ENCODE results near the gene ADTRP. TPM values are rescaled to one million over a fixed set of nuclear protein-coding genes. Genes with fewer than 3 reads are reported as not detected.

Gene ADTRP, protein sequence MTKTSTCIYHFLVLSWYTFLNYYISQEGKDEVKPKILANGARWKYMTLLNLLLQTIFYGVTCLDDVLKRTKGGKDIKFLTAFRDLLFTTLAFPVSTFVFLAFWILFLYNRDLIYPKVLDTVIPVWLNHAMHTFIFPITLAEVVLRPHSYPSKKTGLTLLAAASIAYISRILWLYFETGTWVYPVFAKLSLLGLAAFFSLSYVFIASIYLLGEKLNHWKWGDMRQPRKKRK
- 10 to 100 TPM; 24.1 to 26.1 TPM for total RNA-seq

GRCh38 chr6:11778648-11779328 is at the start of gene ADTRP:
TSS of gene ADTRP (minus strand) at chr6:11778803. CDS start at chr6:11778759, 44 bp downstream.
- Mint-ChIP-seq H3K4me3 (no peak within 1 kb of the TSS), H3K27ac (no peak within 1 kb of the TSS), H3K4me1 (ENCODE audit: low read depth) (no peaks in the 10 kb centered on the region), H3K27me3 (peaks cover 10% of the 10 kb centered on the region), H3K9me3 (no peaks in the 10 kb centered on the region), H3K36me3 (no peaks in the 10 kb centered on the region)
- CTCF ChIA-PET, result no interaction called here
- DNase-seq, result no peak
- POLR2A ChIA-PET, result no interaction called here
- intact Hi-C loops (cut with micrococcal nuclease), result no loop called here

DNA sequence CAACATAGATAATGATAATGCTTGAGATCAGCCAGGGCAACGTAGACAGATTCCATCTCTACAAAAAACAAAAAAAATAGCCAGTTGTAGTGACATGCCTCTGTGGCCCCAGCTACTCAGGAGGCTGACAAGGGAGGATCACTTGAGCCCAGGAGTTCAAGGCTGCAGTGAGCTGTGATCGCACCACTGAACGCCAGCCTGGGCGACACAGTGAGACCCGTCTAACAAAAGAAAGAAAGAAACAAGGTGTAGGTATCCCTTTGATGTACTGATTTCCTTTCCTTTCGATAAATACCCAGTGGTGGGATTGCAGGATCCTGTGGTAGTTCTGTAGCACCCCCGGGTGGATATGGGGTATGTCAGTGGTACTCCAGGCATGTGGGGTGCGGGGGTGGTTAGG is 48.2 kb upstream of the ADTRP start:
- H3K36me3 Mint-ChIP-seq, result no peaks in the 10 kb centered on the region
- H3K4me1 Mint-ChIP-seq (ENCODE audit: low read depth), result peaks cover 11% of the 10 kb centered on the region
- no peaks in the 10 kb centered on the region for H3K9me3 Mint-ChIP-seq
- DNase-seq, result no peak
- no peak overlapping the region for H3K27ac Mint-ChIP-seq
- POLR2A ChIA-PET, result no interaction called here
- CTCF ChIA-PET, result no interaction called here
- intact Hi-C loops (cut with micrococcal nuclease), result loop anchor here (5.0 kb wide), 1 partner anchor 186 kb away; the partner anchor contains the start of gene HIVEP1
- peaks cover 2% of the 10 kb centered on the region for H3K27me3 Mint-ChIP-seq
- no peak overlapping the region for H3K4me3 Mint-ChIP-seq

GRCh38 chr6:11824986-11825385 is 46.4 kb upstream of the ADTRP start:
- ChIA-PET CTCF (interaction anchor here (1.2 to 1.5 kb wide), 2 partner anchors 93 to 465 kb away, joined by 3 to 5 read pairs; no protein-coding TSS in a partner anchor), POLR2A (interaction anchor here (1.1 to 1.5 kb wide), 2 partner anchors 39 to 113 kb away, joined by 4 to 6 read pairs; no protein-coding TSS in a partner anchor)
- no peak overlapping the region for H3K4me3 Mint-ChIP-seq
- peaks cover 11% of the 10 kb centered on the region for H3K4me1 Mint-ChIP-seq (ENCODE audit: low read depth)
- peaks cover 2% of the 10 kb centered on the region for H3K27me3 Mint-ChIP-seq
- intact Hi-C loops (cut with micrococcal nuclease), result loop anchor here (1.0 to 5.0 kb wide), 3 partner anchors 61 to 187 kb away; partner anchors contain the start of gene HIVEP1
- no peaks in the 10 kb centered on the region for H3K9me3 Mint-ChIP-seq
- peak overlapping the region; percentile 61 for H3K27ac Mint-ChIP-seq
- DNase-seq, result peak; percentile 51
- H3K36me3 Mint-ChIP-seq, result no peaks in the 10 kb centered on the region

GRCh38 chr6:11822346-11822745 is 43.7 kb upstream of the ADTRP start:
- no peak for DNase-seq
- no peak overlapping the region for H3K4me3 Mint-ChIP-seq
- CTCF ChIA-PET, result no interaction called here
- intact Hi-C loops (cut with micrococcal nuclease), result no loop called here
- no peak overlapping the region for H3K27ac Mint-ChIP-seq
- H3K27me3 Mint-ChIP-seq, result peaks cover 1% of the 10 kb centered on the region
- peaks cover 11% of the 10 kb centered on the region for H3K4me1 Mint-ChIP-seq (ENCODE audit: low read depth)
- H3K9me3 Mint-ChIP-seq, result no peaks in the 10 kb centered on the region
- POLR2A ChIA-PET, result no interaction called here
- H3K36me3 Mint-ChIP-seq, result no peaks in the 10 kb centered on the region

GRCh38 chr6:11821781-11822180 is 43.2 kb upstream of the ADTRP start:
- Mint-ChIP-seq H3K4me1 (ENCODE audit: low read depth) (peaks cover 11% of the 10 kb centered on the region), H3K9me3 (no peaks in the 10 kb centered on the region), H3K36me3 (no peaks in the 10 kb centered on the region), H3K27me3 (peaks cover 1% of the 10 kb centered on the region), H3K27ac (no peak overlapping the region), H3K4me3 (no peak overlapping the region)
- intact Hi-C loops (cut with micrococcal nuclease), result no loop called here
- CTCF ChIA-PET, result no interaction called here
- DNase-seq, result no peak
- POLR2A ChIA-PET, result interaction anchor here (0.6 kb wide), 1 partner anchor 58 kb away, joined by 4 read pairs; no protein-coding TSS in a partner anchor

- intact Hi-C loops (cut with micrococcal nuclease), result no loop called here
- no peaks in the 10 kb centered on the region for H3K9me3 Mint-ChIP-seq
- H3K27ac Mint-ChIP-seq, result no peak overlapping the region
- peaks cover 11% of the 10 kb centered on the region for H3K4me1 Mint-ChIP-seq (ENCODE audit: low read depth)
- ChIA-PET POLR2A (no interaction called here), CTCF (interaction anchor here (0.6 kb wide), 1 partner anchor 79 kb away, joined by 4 read pairs; no protein-coding TSS in a partner anchor)
- no peak overlapping the region for H3K4me3 Mint-ChIP-seq
- H3K36me3 Mint-ChIP-seq, result no peaks in the 10 kb centered on the region
- H3K27me3 Mint-ChIP-seq, result peaks cover 1% of the 10 kb centered on the region
- no peak for DNase-seq
These were observed 42.2 kb upstream of the ADTRP start for GRCh38 chr6:11820821-11821220.

GRCh38 chr6:11819486-11819885 is 40.9 kb upstream of the ADTRP start:
- H3K27ac Mint-ChIP-seq, result no peak overlapping the region
- intact Hi-C loops (cut with micrococcal nuclease), result no loop called here
- peaks cover 3% of the 10 kb centered on the region for H3K4me1 Mint-ChIP-seq (ENCODE audit: low read depth)
- no peaks in the 10 kb centered on the region for H3K36me3 Mint-ChIP-seq
- DNase-seq, result no peak
- no peaks in the 10 kb centered on the region for H3K9me3 Mint-ChIP-seq
- ChIA-PET POLR2A (no interaction called here), CTCF (interaction anchor here (1.0 kb wide), 1 partner anchor 36 kb away, joined by 3 read pairs; no protein-coding TSS in a partner anchor)
- H3K4me3 Mint-ChIP-seq, result no peak overlapping the region
- peaks cover 1% of the 10 kb centered on the region for H3K27me3 Mint-ChIP-seq

DNA sequence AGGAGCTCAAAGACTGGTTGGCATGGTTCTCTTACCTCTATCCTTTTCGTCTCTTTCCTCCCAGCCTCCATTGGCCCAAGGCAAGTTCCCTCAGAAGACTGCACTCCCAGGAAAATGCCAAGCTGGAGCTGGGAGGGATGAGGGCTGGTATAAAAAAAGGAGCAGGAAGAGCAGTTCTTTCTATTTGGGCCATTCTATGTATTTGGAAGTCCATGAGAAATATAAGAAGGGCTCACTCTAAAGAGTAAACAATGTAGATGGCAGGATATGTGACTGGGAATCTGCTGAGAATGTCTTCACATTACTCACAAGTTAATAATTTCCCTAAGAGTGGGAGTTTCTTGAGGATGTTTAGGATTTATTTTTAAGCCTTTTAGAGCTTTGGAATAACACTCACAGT is 36.6 kb upstream of the ADTRP start:
- Mint-ChIP-seq H3K4me3 (no peak overlapping the region), H3K36me3 (no peaks in the 10 kb centered on the region), H3K4me1 (ENCODE audit: low read depth) (peaks cover 10% of the 10 kb centered on the region), H3K9me3 (no peaks in the 10 kb centered on the region), H3K27me3 (peaks cover 1% of the 10 kb centered on the region), H3K27ac (no peak overlapping the region)
- intact Hi-C loops (cut with micrococcal nuclease), result no loop called here
- ChIA-PET POLR2A (no interaction called here), CTCF (no interaction called here)
- no peak for DNase-seq

DNA sequence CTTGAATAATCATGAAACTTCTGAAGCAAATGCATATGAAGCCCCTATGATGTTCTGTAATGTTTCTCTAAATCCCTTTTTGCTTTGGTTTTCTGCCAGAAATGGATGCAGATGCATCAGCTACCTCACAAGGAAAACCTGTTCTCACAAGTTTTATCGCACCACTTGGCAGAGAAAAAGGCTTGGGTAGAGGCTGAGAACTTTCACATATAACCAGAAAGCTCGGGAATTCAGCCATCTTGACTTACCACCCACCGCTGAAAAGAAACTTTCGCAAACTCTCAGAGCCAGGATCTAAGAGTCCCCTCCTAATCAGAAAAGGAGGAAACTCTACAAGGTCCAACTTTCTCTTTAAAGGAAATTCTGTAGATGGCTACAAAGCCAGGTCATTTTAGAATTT is 36.2 kb upstream of the ADTRP start:
- POLR2A ChIA-PET, result no interaction called here
- Mint-ChIP-seq H3K27ac (no peak overlapping the region), H3K27me3 (peaks cover 1% of the 10 kb centered on the region), H3K4me3 (no peak overlapping the region), H3K36me3 (no peaks in the 10 kb centered on the region), H3K4me1 (ENCODE audit: low read depth) (peaks cover 10% of the 10 kb centered on the region), H3K9me3 (no peaks in the 10 kb centered on the region)
- DNase-seq, result no peak
- CTCF ChIA-PET, result no interaction called here
- intact Hi-C loops (cut with micrococcal nuclease), result no loop called here

GRCh38 chr6:11814106-11814505 is 35.5 kb upstream of the ADTRP start:
- H3K27me3 Mint-ChIP-seq, result no peaks in the 10 kb centered on the region
- H3K4me1 Mint-ChIP-seq (ENCODE audit: low read depth), result peaks cover 10% of the 10 kb centered on the region
- no peak overlapping the region for H3K27ac Mint-ChIP-seq
- ChIA-PET POLR2A (no interaction called here), CTCF (no interaction called here)
- no peak overlapping the region for H3K4me3 Mint-ChIP-seq
- intact Hi-C loops (cut with micrococcal nuclease), result no loop called here
- H3K9me3 Mint-ChIP-seq, result no peaks in the 10 kb centered on the region
- no peak for DNase-seq
- no peaks in the 10 kb centered on the region for H3K36me3 Mint-ChIP-seq

GRCh38 chr6:11813606-11814005 is 35.0 kb upstream of the ADTRP start:
- ChIA-PET POLR2A (no interaction called here), CTCF (interaction anchor here (1.0 kb wide), 1 partner anchor 477 kb away, joined by 3 read pairs; no protein-coding TSS in a partner anchor)
- no peak for DNase-seq
- Mint-ChIP-seq H3K27ac (no peak overlapping the region), H3K4me1 (ENCODE audit: low read depth) (peaks cover 10% of the 10 kb centered on the region), H3K27me3 (no peaks in the 10 kb centered on the region), H3K9me3 (no peaks in the 10 kb centered on the region), H3K36me3 (no peaks in the 10 kb centered on the region), H3K4me3 (no peak overlapping the region)
- intact Hi-C loops (cut with micrococcal nuclease), result no loop called here

- Mint-ChIP-seq H3K4me3 (no peak overlapping the region), H3K4me1 (ENCODE audit: low read depth) (peaks cover 10% of the 10 kb centered on the region), H3K27me3 (no peaks in the 10 kb centered on the region), H3K9me3 (no peaks in the 10 kb centered on the region), H3K36me3 (no peaks in the 10 kb centered on the region), H3K27ac (no peak overlapping the region)
- intact Hi-C loops (cut with micrococcal nuclease), result no loop called here
- CTCF ChIA-PET, result interaction anchor here (1.0 kb wide), 1 partner anchor 478 kb away, joined by 3 read pairs; no protein-coding TSS in a partner anchor
- no peak for DNase-seq
- POLR2A ChIA-PET, result no interaction called here
These were observed 34.3 kb upstream of the ADTRP start for GRCh38 chr6:11812951-11813350.

Measured in activated CD4-positive, alpha-beta memory T cell treated with anti-CD3 and anti-CD28 coated beads for 36 hours (primary cell).